ENCODE measurements around the gene OLFM1. TPM values are rescaled to one million over a fixed set of nuclear protein-coding genes. Genes with fewer than 3 reads are reported as not detected.

OLFM1 gene
- total and polyA plus RNA-seq, 2 donors (not counting 1 experiment from before 2014, with no cell fraction given), result 0.07 TPM; not detected in 1

DNA sequence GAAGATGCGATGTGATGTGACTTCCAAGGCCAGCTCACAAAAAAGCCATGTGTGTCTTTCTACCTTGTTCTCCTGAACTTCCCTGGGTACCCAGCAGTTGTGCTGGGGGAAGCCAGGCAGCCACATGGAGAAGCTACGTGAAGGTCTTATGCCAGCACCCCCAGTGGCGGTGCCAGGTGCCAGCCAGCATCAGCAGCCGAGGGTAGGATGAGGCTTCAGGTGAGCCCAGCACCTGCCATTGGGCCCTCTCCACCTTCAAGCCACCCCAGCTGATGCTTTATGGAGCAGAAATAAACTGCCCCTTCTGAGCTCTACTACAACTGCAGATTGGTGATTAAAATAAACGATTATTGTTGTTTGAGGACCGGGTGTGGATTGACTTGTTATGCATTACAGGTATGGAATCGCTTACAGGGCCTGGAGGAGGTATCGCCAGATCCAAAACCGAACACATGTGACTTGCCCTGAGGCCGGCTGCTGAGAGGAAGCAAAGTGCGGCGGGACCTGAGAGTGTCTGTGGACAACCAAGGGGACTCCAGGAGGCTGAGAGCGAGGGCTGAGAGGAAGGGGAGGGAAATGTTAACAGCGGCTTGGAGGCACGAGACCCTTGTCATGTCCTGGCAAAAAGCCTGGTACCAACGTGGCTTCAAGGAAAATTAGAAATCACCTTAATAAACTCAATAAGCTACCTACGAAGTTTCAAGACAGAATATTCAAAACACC is 36.0 kb upstream of the OLFM1 start:
- DNase-seq (no peak), ATAC-seq (ENCODE audit: low read depth) (no peak)
- Histone ChIP-seq H2AFZ (ENCODE audit: insufficient read depth, low read depth, low read length, poor library complexity, severe bottlenecking) (no peak overlapping the region), H3K4me1 (ENCODE audit: control insufficient read depth in 2 of 2, insufficient read depth in 2 of 2, low read length in 2 of 2) (peaks cover 13 to 15% of the 10 kb centered on the region in 2 donors), H3K4me3 (ENCODE audit: control extremely low read depth in 1 of 5, extremely low read depth in 1 of 5, insufficient read depth in 1 of 5, low read depth in 2 of 5, low read length in 4 of 5) (no peak overlapping the region), H3K27me3 (replicated peaks in 1 of 4; ENCODE audit: control extremely low read depth in 1 of 4, control insufficient read depth in 3 of 4, insufficient read depth in 4 of 4, low read length in 3 of 4) (no peaks in the 10 kb centered on the region), H4K20me1 (ENCODE audit: control insufficient read depth, insufficient read depth, low read length, poor library complexity, severe bottlenecking) (no peaks in the 10 kb centered on the region), H3K27ac (ENCODE audit: low read length in 2 of 2) (no peak overlapping the region), H3K36me3 (replicated peaks in 1 of 2; ENCODE audit: control extremely low read depth in 1 of 2, control insufficient read depth in 1 of 2, extremely low read depth in 1 of 2, insufficient read depth in 2 of 2, low read length in 1 of 2) (no peaks in the 10 kb centered on the region), H3K9me3 (ENCODE audit: control extremely low read depth in 1 of 3, control insufficient read depth in 2 of 3, insufficient read depth in 1 of 3, low read length in 2 of 3) (peaks cover 0 to 12% (median 0%) of the 10 kb centered on the region in 3 donors), H3K4me2 (replicated peaks; ENCODE audit: low read depth, low read length, poor library complexity, severe bottlenecking) (no peak overlapping the region), H3K79me2 (ENCODE audit: control insufficient read depth, insufficient read depth, low read length) (no peaks in the 10 kb centered on the region), H3K9ac (ENCODE audit: low read length) (no peak overlapping the region)
- POLR2A ChIA-PET, result interaction anchor here (0.6 kb wide), 1 partner anchor 1696 kb away, joined by 5 read pairs; no protein-coding TSS in a partner anchor
- TF ChIP-seq, protein P1, sequence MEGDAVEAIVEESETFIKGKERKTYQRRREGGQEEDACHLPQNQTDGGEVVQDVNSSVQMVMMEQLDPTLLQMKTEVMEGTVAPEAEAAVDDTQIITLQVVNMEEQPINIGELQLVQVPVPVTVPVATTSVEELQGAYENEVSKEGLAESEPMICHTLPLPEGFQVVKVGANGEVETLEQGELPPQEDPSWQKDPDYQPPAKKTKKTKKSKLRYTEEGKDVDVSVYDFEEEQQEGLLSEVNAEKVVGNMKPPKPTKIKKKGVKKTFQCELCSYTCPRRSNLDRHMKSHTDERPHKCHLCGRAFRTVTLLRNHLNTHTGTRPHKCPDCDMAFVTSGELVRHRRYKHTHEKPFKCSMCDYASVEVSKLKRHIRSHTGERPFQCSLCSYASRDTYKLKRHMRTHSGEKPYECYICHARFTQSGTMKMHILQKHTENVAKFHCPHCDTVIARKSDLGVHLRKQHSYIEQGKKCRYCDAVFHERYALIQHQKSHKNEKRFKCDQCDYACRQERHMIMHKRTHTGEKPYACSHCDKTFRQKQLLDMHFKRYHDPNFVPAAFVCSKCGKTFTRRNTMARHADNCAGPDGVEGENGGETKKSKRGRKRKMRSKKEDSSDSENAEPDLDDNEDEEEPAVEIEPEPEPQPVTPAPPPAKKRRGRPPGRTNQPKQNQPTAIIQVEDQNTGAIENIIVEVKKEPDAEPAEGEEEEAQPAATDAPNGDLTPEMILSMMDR (IDR thresholded peaks at IDR 0.05), result no peak
- TF ChIP-seq EZH2 (IDR thresholded peaks at IDR 0.05; ENCODE audit: borderline replicate concordance, insufficient read depth, low read depth, low read length, poor library complexity, severe bottlenecking), result no peak
- Mint-ChIP-seq H3K27ac (no peak overlapping the region), H3K4me1 (peaks cover 16% of the 10 kb centered on the region), H3K4me3 (no peak overlapping the region), H3K9me3 (ENCODE audit: insufficient read depth) (no peaks in the 10 kb centered on the region), H3K27me3 (peaks cover 7% of the 10 kb centered on the region)
- intact Hi-C loops (cut with micrococcal nuclease), result no loop called here
- CTCF ChIA-PET, result no interaction called here
- 93% methylated on average over 13 of the region's 17 CpGs for WGBS (ENCODE audit: insufficient coverage)

DNA sequence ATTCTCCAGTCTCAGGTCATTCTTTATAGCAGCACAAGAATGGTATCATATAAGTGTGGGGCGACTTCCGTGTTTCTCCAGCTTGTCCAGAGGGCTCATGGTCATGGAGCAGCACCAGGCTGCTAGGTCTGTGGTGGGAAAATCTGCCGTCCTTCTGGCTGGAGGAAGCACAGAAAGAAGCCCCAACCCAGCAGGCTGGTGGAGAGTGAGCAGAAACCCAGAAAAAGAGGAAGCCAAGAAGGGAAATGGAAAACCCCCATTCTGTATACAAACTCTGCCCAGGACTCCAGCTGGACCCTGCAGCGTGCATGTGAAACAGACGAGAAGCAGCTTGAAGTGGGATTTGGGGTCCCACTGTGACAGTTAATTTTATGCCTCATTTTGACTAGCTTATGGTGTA is 34.3 kb upstream of the OLFM1 start:
- Histone ChIP-seq H3K9me3 (ENCODE audit: control extremely low read depth in 1 of 3, control insufficient read depth in 2 of 3, insufficient read depth in 1 of 3, low read length in 2 of 3) (peaks cover 0 to 12% (median 0%) of the 10 kb centered on the region in 3 donors), H4K20me1 (ENCODE audit: control insufficient read depth, insufficient read depth, low read length, poor library complexity, severe bottlenecking) (no peaks in the 10 kb centered on the region), H3K36me3 (replicated peaks in 1 of 2; ENCODE audit: control extremely low read depth in 1 of 2, control insufficient read depth in 1 of 2, extremely low read depth in 1 of 2, insufficient read depth in 2 of 2, low read length in 1 of 2) (no peaks in the 10 kb centered on the region), H3K27ac (ENCODE audit: low read length in 2 of 2) (no peak overlapping the region), H3K4me2 (replicated peaks; ENCODE audit: low read depth, low read length, poor library complexity, severe bottlenecking) (peak overlapping the region; percentile 26), H3K4me3 (ENCODE audit: control extremely low read depth in 1 of 5, extremely low read depth in 1 of 5, insufficient read depth in 1 of 5, low read depth in 2 of 5, low read length in 4 of 5) (no peak overlapping the region), H3K27me3 (replicated peaks in 1 of 4; ENCODE audit: control extremely low read depth in 1 of 4, control insufficient read depth in 3 of 4, insufficient read depth in 4 of 4, low read length in 3 of 4) (no peaks in the 10 kb centered on the region), H2AFZ (ENCODE audit: insufficient read depth, low read depth, low read length, poor library complexity, severe bottlenecking) (no peak overlapping the region), H3K79me2 (ENCODE audit: control insufficient read depth, insufficient read depth, low read length) (no peaks in the 10 kb centered on the region), H3K4me1 (ENCODE audit: control insufficient read depth in 2 of 2, insufficient read depth in 2 of 2, low read length in 2 of 2) (peaks cover 13 to 15% of the 10 kb centered on the region in 2 donors), H3K9ac (ENCODE audit: low read length) (no peak overlapping the region)
- no peak for TF ChIP-seq EZH2 (IDR thresholded peaks at IDR 0.05; ENCODE audit: borderline replicate concordance, insufficient read depth, low read depth, low read length, poor library complexity, severe bottlenecking)
- TF ChIP-seq, protein P1 (IDR thresholded peaks at IDR 0.05), result no peak
- CTCF ChIA-PET, result no interaction called here
- WGBS (ENCODE audit: insufficient coverage), result 17% methylated on average over 4 of the region's 5 CpGs
- peaks cover 16% of the 10 kb centered on the region for H3K4me1 Mint-ChIP-seq
- peaks cover 7% of the 10 kb centered on the region for H3K27me3 Mint-ChIP-seq
- no peaks in the 10 kb centered on the region for H3K9me3 Mint-ChIP-seq (ENCODE audit: insufficient read depth)
- peak; percentile 54 for DNase-seq
- POLR2A ChIA-PET, result no interaction called here
- peak; percentile 28 for ATAC-seq (ENCODE audit: low read depth)
- intact Hi-C loops (cut with micrococcal nuclease), result no loop called here
- no peak overlapping the region for H3K4me3 Mint-ChIP-seq
- H3K27ac Mint-ChIP-seq, result no peak overlapping the region
